Lower leg skin (tissue), 4 donors: ENCODE measurements around the gene C19orf53. TPM values are rescaled to one million over a fixed set of nuclear protein-coding genes. Genes with fewer than 3 reads are reported as not detected.

ENCODE experiments used
- DNase-seq, 2 donors: peaks; one replicate each; pipeline ENCODE4 v3.0.0-alpha.2; 2019; ENCODE audit warnings: low spot score in 2 of 2
- H3K4me3 ChIP-seq: fragments of 200-600 bp; sonication (generic); 2 replicates; pipeline ENCODE4 v1.5.1; 2017; ENCODE audit warnings: mild to moderate bottlenecking, low read depth; ENCODE audit not compliant: poor library complexity, severe bottlenecking
- CTCF ChIP-seq, 3 donors: fragments of 450-650 bp; IDR thresholded peaks; one replicate each; pipeline ENCODE4 v1.5.1; 2016; ENCODE audit warnings: antibody characterized with exemption in 3 of 3, mild to moderate bottlenecking in 3 of 3, moderate library complexity in 2 of 3
- POLR2A ChIP-seq, 2 donors: fragments of 450-650 bp; IDR thresholded peaks; one replicate each; pipeline ENCODE4 v1.6.1; 2016 to 2017; ENCODE audit warnings: antibody characterized with exemption in 2 of 2, mild to moderate bottlenecking in 1 of 2, moderate library complexity in 1 of 2
- WGBS, 2 donors: methylation state at CpG; one replicate each; pipeline ENCODE4 v1.1.5; 2018; 5-methylcytosine and 5-hydroxymethylcytosine counted together
- intact Hi-C: fragments of 100-400 bp; cut with DNase I; formaldehyde crosslinking; loops from one replicate; pipeline ENCODE4 v1.15.0; 2023; ENCODE audit warnings: low total_unique reads
- total RNA-seq, 4 donors: library from RNA; depleted of rRNA; stranded (reverse); fragments of >200 nt; gene quantifications; one replicate each; pipeline ENCODE4 v1.1.0, GENCODE V29; 2016

Gene C19orf53
- total RNA-seq, 4 donors from 2014 or later = 113 to 200 (median 145) TPM

- WGBS, 2 donors = 93 to 95% methylated on average over 24 of the region's 24 CpGs
These were observed 15.5 kb upstream of the C19orf53 start for GRCh38 chr19:13758795-13759194.

GRCh38 chr19:13761423-13761822 is 12.8 kb upstream of the C19orf53 start:
- TF ChIP-seq CTCF (IDR thresholded peaks at IDR 0.05) = no peak
- TF ChIP-seq POLR2A (IDR thresholded peaks at IDR 0.05) = no peak
- DNase-seq = no peak
- 86 to 89% methylated on average over 8 of the region's 8 CpGs for WGBS, 2 donors
- H3K4me3 ChIP-seq = no peak overlapping the region
- intact Hi-C loops = no loop called here

More at GRCh38 chr19:13758795-13759194, 15.5 kb upstream of the C19orf53 start:
- H3K4me3 ChIP-seq = no peak overlapping the region
- no peak for DNase-seq
- TF ChIP-seq POLR2A (IDR thresholded peaks at IDR 0.05) = no peak
- TF ChIP-seq CTCF (IDR thresholded peaks at IDR 0.05) = no peak
- intact Hi-C loops = no loop called here

- DNase-seq = no peak
- intact Hi-C loops = no loop called here
- H3K4me3 ChIP-seq = no peak overlapping the region
- WGBS, 2 donors = 92% methylated on average over 35 to 42 of the region's 42 CpGs
- TF ChIP-seq CTCF (IDR thresholded peaks at IDR 0.05) (no peak), POLR2A (IDR thresholded peaks at IDR 0.05) (no peak)
These were observed 11.5 kb upstream of the C19orf53 start for GRCh38 chr19:13762635-13763235.

GRCh38 chr19:13763265-13763664 is 11.0 kb upstream of the C19orf53 start:
- TF ChIP-seq POLR2A (IDR thresholded peaks at IDR 0.05) = no peak
- no peak for TF ChIP-seq CTCF (IDR thresholded peaks at IDR 0.05)
- intact Hi-C loops = no loop called here
- WGBS, 2 donors = 94 to 95% methylated on average over 2 to 3 of the region's 3 CpGs
- H3K4me3 ChIP-seq = no peak overlapping the region
- no peak for DNase-seq

GRCh38 chr19:13764101-13764807 is 10.0 kb upstream of the C19orf53 start, which contains the start of gene MRI1:
Gene MRI1, plus strand, starts transcription at chr19:13764522. Its CDS starts 67 bp downstream, at chr19:13764589.
- 11 to 39% methylated on average over 14 to 23 of the region's 67 CpGs for WGBS, 2 donors
- TF ChIP-seq CTCF (IDR thresholded peaks at IDR 0.05) (no peak), POLR2A (IDR thresholded peaks at IDR 0.05) (no peak)
- DNase-seq = peak; percentile 72 to 96
- peak within 1 kb of the TSS; percentile 43 for H3K4me3 ChIP-seq
- intact Hi-C loops = no loop called here
